Bronchial epithelial cell (primary cell): ENCODE results near the gene FDX1. TPM values are rescaled to one million over a fixed set of nuclear protein-coding genes. Genes with fewer than 3 reads are reported as not detected.

ENCODE experiments used
- DNase-seq: peaks from one replicate; pipeline ENCODE4 v3.0.0-alpha.2; 2010; ENCODE audit warnings: low read depth
- FAIRE-seq: peaks from 2 replicates; lab custom pipeline; 2011; peaks lifted over from hg19 to GRCh38; lab: Jason Lieb, UNC
- H3K27me3 ChIP-seq: 2 replicates; pipeline ENCODE4 v1.5.1; 2011; ENCODE audit warnings: low read length; ENCODE audit not compliant: control insufficient read depth, insufficient read depth
- H3K36me3 ChIP-seq: 2 replicates; pipeline ENCODE4 v1.5.1; 2011; ENCODE audit warnings: low read length; ENCODE audit not compliant: control insufficient read depth, insufficient read depth
- H3K4me3 ChIP-seq: 2 replicates; pipeline ENCODE4 v1.5.1; 2011; ENCODE audit warnings: mild to moderate bottlenecking, low read depth, low read length, control low read depth
- total RNA-seq: library from RNA; depleted of rRNA; stranded (reverse); fragments of >200 nt; gene quantifications from 2 replicates; pipeline ENCODE4 v1.2.1, GENCODE V29; 2014
- TF ChIP-seq, protein P1 (sequence below): IDR thresholded peaks from 2 replicates; pipeline ENCODE4 v1.5.1; 2011; ENCODE audit warnings: mild to moderate bottlenecking, moderate library complexity, low read length, control low read depth, inconsistent platforms; ENCODE audit not compliant: insufficient read depth, severe bottlenecking

Gene FDX1
- total RNA-seq, 1 donor from 2014 or later = 11.6 TPM

DNA sequence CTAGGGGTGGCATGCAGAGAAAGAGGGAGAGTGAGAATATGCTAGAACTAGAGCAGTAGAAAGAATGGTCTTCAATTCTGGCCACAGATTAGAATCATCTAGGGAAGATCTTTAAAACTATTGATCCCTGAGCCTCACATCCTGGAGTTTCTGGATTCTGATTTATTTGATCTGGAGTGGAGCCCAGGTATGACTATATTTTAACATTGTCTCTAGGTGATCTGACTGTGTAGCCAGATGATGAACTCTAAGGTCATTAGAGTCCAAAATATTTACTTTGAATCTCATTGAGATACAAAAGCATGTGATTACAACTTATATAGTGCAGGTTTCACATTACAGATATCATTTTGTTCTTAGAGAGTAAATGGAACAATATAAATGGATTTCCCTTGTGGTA is 79.7 kb downstream of the FDX1 start:
- H3K36me3 ChIP-seq = no peaks in the 10 kb centered on the region
- no peak overlapping the region for H3K4me3 ChIP-seq
- DNase-seq = no peak
- H3K27me3 ChIP-seq = no peaks in the 10 kb centered on the region
- TF ChIP-seq, protein P1, sequence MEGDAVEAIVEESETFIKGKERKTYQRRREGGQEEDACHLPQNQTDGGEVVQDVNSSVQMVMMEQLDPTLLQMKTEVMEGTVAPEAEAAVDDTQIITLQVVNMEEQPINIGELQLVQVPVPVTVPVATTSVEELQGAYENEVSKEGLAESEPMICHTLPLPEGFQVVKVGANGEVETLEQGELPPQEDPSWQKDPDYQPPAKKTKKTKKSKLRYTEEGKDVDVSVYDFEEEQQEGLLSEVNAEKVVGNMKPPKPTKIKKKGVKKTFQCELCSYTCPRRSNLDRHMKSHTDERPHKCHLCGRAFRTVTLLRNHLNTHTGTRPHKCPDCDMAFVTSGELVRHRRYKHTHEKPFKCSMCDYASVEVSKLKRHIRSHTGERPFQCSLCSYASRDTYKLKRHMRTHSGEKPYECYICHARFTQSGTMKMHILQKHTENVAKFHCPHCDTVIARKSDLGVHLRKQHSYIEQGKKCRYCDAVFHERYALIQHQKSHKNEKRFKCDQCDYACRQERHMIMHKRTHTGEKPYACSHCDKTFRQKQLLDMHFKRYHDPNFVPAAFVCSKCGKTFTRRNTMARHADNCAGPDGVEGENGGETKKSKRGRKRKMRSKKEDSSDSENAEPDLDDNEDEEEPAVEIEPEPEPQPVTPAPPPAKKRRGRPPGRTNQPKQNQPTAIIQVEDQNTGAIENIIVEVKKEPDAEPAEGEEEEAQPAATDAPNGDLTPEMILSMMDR = no peak
- no peak for FAIRE-seq

DNA sequence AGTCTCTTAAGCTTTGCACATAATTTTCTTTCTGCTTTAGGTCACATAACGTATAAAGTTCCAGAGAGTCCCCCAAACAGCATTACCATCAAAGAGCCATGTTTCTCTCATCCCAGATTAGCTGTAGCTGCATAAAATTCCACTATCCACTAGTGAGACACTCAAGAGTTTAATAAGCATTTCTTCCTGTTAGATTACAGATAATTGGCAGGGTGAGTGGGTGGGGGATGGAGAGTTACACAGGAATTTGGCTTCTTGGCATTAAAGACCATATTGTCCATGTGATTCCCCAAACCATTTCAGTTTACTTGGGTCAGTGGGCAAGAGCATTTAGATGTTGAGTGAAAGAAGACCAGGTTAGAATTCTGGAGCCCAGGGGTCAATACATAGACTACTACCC is 82.3 kb downstream of the FDX1 start:
- TF ChIP-seq, protein P1 = no peak
- DNase-seq = no peak
- no peaks in the 10 kb centered on the region for H3K36me3 ChIP-seq
- FAIRE-seq = no peak
- H3K4me3 ChIP-seq = no peak overlapping the region
- H3K27me3 ChIP-seq = no peaks in the 10 kb centered on the region

DNA sequence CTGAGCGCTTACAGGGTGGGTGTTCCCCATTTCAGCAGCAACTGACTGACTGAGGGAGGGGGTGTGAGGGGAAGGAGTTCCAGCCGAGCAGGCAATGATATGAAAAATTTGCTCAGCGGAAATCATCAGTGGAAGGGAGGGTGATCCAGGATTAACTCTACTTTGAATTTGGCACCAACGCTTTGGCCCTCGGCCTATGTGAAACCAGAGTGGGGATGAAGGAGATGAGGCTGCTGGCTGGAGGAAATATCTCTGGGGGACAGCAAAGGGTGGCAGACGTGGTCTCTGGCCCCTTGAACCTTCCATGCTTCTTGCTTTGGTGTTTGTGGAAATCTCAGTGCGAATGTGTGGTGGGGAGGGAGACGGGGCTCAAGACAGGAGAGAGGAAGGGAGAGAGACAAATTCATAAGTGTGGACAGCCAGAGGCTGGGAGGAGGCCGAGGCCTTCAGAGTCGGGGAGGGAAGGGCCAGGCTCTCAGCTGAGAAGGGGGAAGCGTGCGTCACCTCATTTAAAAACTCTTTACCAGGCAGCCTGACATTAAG is 83.6 kb downstream of the FDX1 start:
- FAIRE-seq (no peak), DNase-seq (no peak)
- TF ChIP-seq, protein P1 = no peak
- no peak overlapping the region for H3K4me3 ChIP-seq
- H3K36me3 ChIP-seq = no peaks in the 10 kb centered on the region
- H3K27me3 ChIP-seq = no peaks in the 10 kb centered on the region

DNA sequence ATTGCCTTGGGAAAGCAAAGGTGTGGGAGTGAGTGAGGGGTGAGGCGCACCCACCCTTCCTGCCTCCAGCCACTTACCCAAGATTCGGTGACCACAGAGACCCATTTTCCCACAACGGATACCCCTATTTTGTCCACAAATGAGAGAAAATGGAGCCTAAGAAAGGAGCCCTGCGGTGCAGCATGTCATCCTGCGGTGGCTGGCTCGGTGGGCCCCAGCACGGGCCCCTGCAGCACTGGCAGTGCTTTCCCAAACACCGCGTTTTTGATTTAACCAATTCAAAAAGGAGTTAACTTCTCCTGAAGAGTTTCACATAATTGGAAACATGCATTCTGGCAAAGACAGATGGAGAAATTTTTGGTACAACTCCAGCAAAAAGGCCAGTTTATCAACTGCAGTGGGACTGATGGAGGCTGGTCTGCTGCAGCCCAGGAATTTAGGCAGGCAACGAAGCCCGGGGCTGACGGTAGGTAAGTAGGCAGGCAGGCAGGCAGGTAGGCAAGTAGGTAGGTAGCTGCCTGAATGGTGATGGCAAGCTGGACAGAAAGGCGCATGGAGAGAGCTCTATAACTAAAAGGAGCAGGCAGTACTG is 84.2 kb downstream of the FDX1 start:
- H3K36me3 ChIP-seq = no peaks in the 10 kb centered on the region
- TF ChIP-seq, protein P1 = no peak
- FAIRE-seq (no peak), DNase-seq (no peak)
- H3K4me3 ChIP-seq = no peak overlapping the region
- no peaks in the 10 kb centered on the region for H3K27me3 ChIP-seq

Other genes with a start within 250 kb of the FDX1 start
- 88.2 and 93.2 TPM in 2 replicates for gene RDX, start 133.3 kb upstream of the FDX1 start, total RNA-seq